GM19463 (cell line): ENCODE results near the gene CCDC88C.

ENCODE experiments used
- ATAC-seq: cut with Tn5 transposase; IDR thresholded peaks from one replicate; pipeline ENCODE4 v1.9.1; 2021; ENCODE audit warnings: mild to moderate bottlenecking, moderate library complexity; ENCODE audit not compliant: unreplicated experiment

CCDC88C gene

GRCh38 chr14:91380610-91381371 is 36.8 kb downstream of the CCDC88C start:
- no peak for ATAC-seq

- no peak for ATAC-seq
Measured at GRCh38 chr14:91380123-91380522, 37.5 kb downstream of the CCDC88C start.

GRCh38 chr14:91379579-91379932 is 38.1 kb downstream of the CCDC88C start:
- ATAC-seq = no peak

GRCh38 chr14:91378930-91379578 is 38.6 kb downstream of the CCDC88C start:
- ATAC-seq = no peak

GRCh38 chr14:91377700-91378652 is 39.6 kb downstream of the CCDC88C start:
- no peak for ATAC-seq

GRCh38 chr14:91376547-91377477 is 40.8 kb downstream of the CCDC88C start:
- ATAC-seq = no peak

GRCh38 chr14:91375720-91376452 is 41.7 kb downstream of the CCDC88C start:
- ATAC-seq = no peak

GRCh38 chr14:91374879-91375702 is 42.5 kb downstream of the CCDC88C start:
- no peak for ATAC-seq

GRCh38 chr14:91374287-91374878 is 43.2 kb downstream of the CCDC88C start:
- no peak for ATAC-seq

GRCh38 chr14:91373591-91374254 is 43.9 kb downstream of the CCDC88C start:
- ATAC-seq = peak; percentile 60

GRCh38 chr14:91372671-91373495 is 44.7 kb downstream of the CCDC88C start:
- ATAC-seq = peak; percentile 24

GRCh38 chr14:91371990-91372375 is 45.6 kb downstream of the CCDC88C start:
- no peak for ATAC-seq

GRCh38 chr14:91371011-91371989 is 46.3 kb downstream of the CCDC88C start:
- ATAC-seq = no peak

- ATAC-seq = no peak
Measured at GRCh38 chr14:91369628-91370445, 47.8 kb downstream of the CCDC88C start.
